CD4-positive, alpha-beta memory T cell (primary cell): ENCODE measurements around the gene TRDMT1. TPM values are rescaled to one million over a fixed set of nuclear protein-coding genes. Genes with fewer than 3 reads are reported as not detected.

Experiments used
- CTCF ChIA-PET: fragments of 350-600 bp; sonication (Branson Sonifier 250); formaldehyde crosslinking; loops from one replicate; lab custom pipeline; 2021; ENCODE audit warnings: inconsistent platforms; ENCODE audit not compliant: partially characterized antibody; lab: Charles Lee
- POLR2A ChIA-PET: fragments of 350-600 bp; sonication (Branson Sonifier 250); formaldehyde crosslinking; loops from one replicate; lab custom pipeline; 2021; ENCODE audit not compliant: partially characterized antibody; lab: Charles Lee
- DNase-seq, 5 donors: peaks; one replicate each; pipeline versions ENCODE4 v3.0.0 to v3.0.0-alpha.2; 2020 to 2022; ENCODE audit warnings: mixed read lengths in 1 of 5
- H3K27ac ChIP-seq: one replicate; pipeline ENCODE4 v1.7.0; 2013; ENCODE audit warnings: low read depth, low read length
- H3K27me3 ChIP-seq: 2 replicates; pipeline ENCODE4 v1.7.0; 2013; ENCODE audit warnings: mild to moderate bottlenecking, low read length, moderate library complexity; ENCODE audit not compliant: insufficient read depth
- H3K36me3 ChIP-seq: 2 replicates; pipeline ENCODE4 v1.7.0; 2013; ENCODE audit warnings: mild to moderate bottlenecking, low read length, moderate library complexity; ENCODE audit not compliant: insufficient read depth
- H3K4me1 ChIP-seq: 2 replicates; pipeline ENCODE4 v1.7.0; 2013; ENCODE audit warnings: mild to moderate bottlenecking, low read length, moderate library complexity; ENCODE audit not compliant: insufficient read depth
- H3K4me3 ChIP-seq, 2 donors: one replicate each; pipeline ENCODE4 v1.7.0; 2013; ENCODE audit warnings: low read length in 2 of 2, mild to moderate bottlenecking in 1 of 2
- H3K9me3 ChIP-seq, 2 donors: one replicate each; pipeline ENCODE4 v1.7.0; 2013; ENCODE audit warnings: low read length in 2 of 2, control low read depth in 1 of 2; ENCODE audit not compliant: control insufficient read depth in 1 of 2
- H3K27ac Mint-ChIP-seq, 7 donors: one replicate each; pipeline ENCODE4 v1.8.0; 2020 to 2021; ENCODE audit warnings: mixed read lengths in 7 of 7, mild to moderate bottlenecking in 6 of 7, inconsistent platforms in 3 of 7, moderate library complexity in 3 of 7
- H3K27me3 Mint-ChIP-seq, 2 donors: one replicate each; pipeline ENCODE4 v1.8.0; 2020 to 2021; ENCODE audit warnings: mixed read lengths in 2 of 2
- H3K36me3 Mint-ChIP-seq, 2 donors: one replicate each; pipeline ENCODE4 v1.8.0; 2020 to 2021; ENCODE audit warnings: mixed read lengths in 2 of 2, inconsistent platforms in 1 of 2, mild to moderate bottlenecking in 1 of 2
- H3K4me1 Mint-ChIP-seq, 4 donors: one replicate each; pipeline ENCODE4 v1.8.0; 2020 to 2021; ENCODE audit warnings: mixed read lengths in 4 of 4, mild to moderate bottlenecking in 1 of 4
- H3K4me3 Mint-ChIP-seq, 8 donors: one replicate each; pipeline ENCODE4 v1.8.0; 2020 to 2021; ENCODE audit warnings: mixed read lengths in 8 of 8, mild to moderate bottlenecking in 7 of 8, moderate library complexity in 6 of 8, inconsistent platforms in 3 of 8
- H3K9me3 Mint-ChIP-seq, 8 donors: one replicate each; pipeline ENCODE4 v1.8.0; 2020 to 2021; ENCODE audit warnings: mixed read lengths in 8 of 8, mild to moderate bottlenecking in 5 of 8, inconsistent platforms in 3 of 8, moderate library complexity in 1 of 8
- intact Hi-C: fragments of 100-400 bp; cut with micrococcal nuclease; formaldehyde crosslinking; loops from one replicate; pipeline ENCODE4 v1.15.1; 2023
- polyA plus RNA-seq, 2 donors: library from polyadenylated mRNA; unstranded; fragments of 300-500 nt; fragmentation: Illumina TruSeq; gene quantifications; one replicate each; pipeline ENCODE4 v1.2.3, GENCODE V29; 2021
- total RNA-seq, 2 experiments: library from RNA; stranded (reverse); gene quantifications; one replicate each; pipeline ENCODE4 v1.2.3, GENCODE V29; 2021

The TRDMT1 gene
- total and polyA plus RNA-seq, 4 experiments from 2014 or later, result 7.3 to 21.3 (median 14.2) TPM

- no peaks in the 10 kb centered on the region for H3K27me3 ChIP-seq
These were observed 44.4 kb downstream of the TRDMT1 start for GRCh38 chr10:17157024-17157423.

DNA sequence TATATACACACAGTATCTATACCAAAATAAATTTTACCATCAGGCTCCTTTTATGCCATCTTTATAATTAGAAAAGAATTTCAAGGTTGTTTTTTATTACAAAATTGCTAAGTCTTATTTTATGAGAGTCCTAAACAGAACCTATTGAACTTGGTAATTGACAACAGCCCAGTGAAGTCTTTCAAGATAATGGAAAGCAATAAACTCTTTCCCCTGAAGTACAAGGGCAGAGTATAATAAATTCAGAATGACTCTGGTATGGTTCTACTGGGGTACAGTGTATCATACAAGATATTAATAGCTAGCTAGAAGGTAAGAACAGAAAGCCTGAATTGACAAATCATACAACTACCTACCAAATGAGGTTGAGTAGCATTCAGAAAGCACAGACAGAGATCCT lies 45.6 kb downstream of the TRDMT1 start:
- H3K27me3 ChIP-seq, result no peaks in the 10 kb centered on the region
- no peak overlapping the region for H3K4me3 Mint-ChIP-seq
- POLR2A ChIA-PET, result no interaction called here

More at GRCh38 chr10:17157024-17157423, 44.4 kb downstream of the TRDMT1 start:
- H3K9me3 Mint-ChIP-seq, result no peaks in the 10 kb centered on the region
- no peak overlapping the region for H3K4me3 ChIP-seq
- no peaks in the 10 kb centered on the region for H3K9me3 ChIP-seq
- intact Hi-C loops, result no loop called here
- peaks cover 7% of the 10 kb centered on the region for H3K36me3 ChIP-seq
- CTCF ChIA-PET, result no interaction called here
- DNase-seq, result no peak
- no peak overlapping the region for H3K27ac ChIP-seq
- POLR2A ChIA-PET, result interaction anchor here (0.6 kb wide), 1 partner anchor 73 kb away, joined by 3 read pairs; no protein-coding TSS in a partner anchor
- H3K36me3 Mint-ChIP-seq, result peaks cover 14 to 28% of the 10 kb centered on the region in 2 donors
- H3K4me1 Mint-ChIP-seq, result no peaks in the 10 kb centered on the region
- H3K27me3 Mint-ChIP-seq, result no peaks in the 10 kb centered on the region
- no peak overlapping the region for H3K27ac Mint-ChIP-seq
- H3K4me1 ChIP-seq, result no peaks in the 10 kb centered on the region
- H3K4me3 Mint-ChIP-seq, result no peak overlapping the region

GRCh38 chr10:17154116-17154515 lies 47.4 kb downstream of the TRDMT1 start:
- no peak overlapping the region for H3K4me3 ChIP-seq
- Mint-ChIP-seq H3K9me3 (no peaks in the 10 kb centered on the region), H3K4me3 (no peak overlapping the region), H3K36me3 (peaks cover 25 to 35% of the 10 kb centered on the region in 2 donors), H3K4me1 (no peaks in the 10 kb centered on the region), H3K27me3 (no peaks in the 10 kb centered on the region), H3K27ac (no peak overlapping the region)
- H3K27ac ChIP-seq, result no peak overlapping the region
- no peaks in the 10 kb centered on the region for H3K4me1 ChIP-seq
- CTCF ChIA-PET, result no interaction called here
- peaks cover 7% of the 10 kb centered on the region for H3K36me3 ChIP-seq
- POLR2A ChIA-PET, result no interaction called here
- DNase-seq, result no peak
- intact Hi-C loops, result no loop called here
- H3K9me3 ChIP-seq, result no peaks in the 10 kb centered on the region
- no peaks in the 10 kb centered on the region for H3K27me3 ChIP-seq

More for the DNA sequence above, 45.6 kb downstream of the TRDMT1 start:
- Histone ChIP-seq H3K27ac (no peak overlapping the region), H3K9me3 (no peaks in the 10 kb centered on the region), H3K36me3 (peaks cover 7% of the 10 kb centered on the region), H3K4me3 (no peak overlapping the region), H3K4me1 (no peaks in the 10 kb centered on the region)
- no peaks in the 10 kb centered on the region for H3K27me3 Mint-ChIP-seq
- no peaks in the 10 kb centered on the region for H3K4me1 Mint-ChIP-seq
- CTCF ChIA-PET, result no interaction called here
- peaks cover 19 to 32% of the 10 kb centered on the region in 2 donors for H3K36me3 Mint-ChIP-seq
- no peak for DNase-seq
- intact Hi-C loops, result no loop called here
- no peaks in the 10 kb centered on the region for H3K9me3 Mint-ChIP-seq
- H3K27ac Mint-ChIP-seq, result peak overlapping the region in 1 of 7 donors; percentile 69

- no peaks in the 10 kb centered on the region for H3K9me3 Mint-ChIP-seq
- Histone ChIP-seq H3K4me1 (no peaks in the 10 kb centered on the region), H3K4me3 (no peak overlapping the region), H3K36me3 (peaks cover 7% of the 10 kb centered on the region), H3K9me3 (no peaks in the 10 kb centered on the region), H3K27ac (no peak overlapping the region), H3K27me3 (no peaks in the 10 kb centered on the region)
- H3K27ac Mint-ChIP-seq, result no peak overlapping the region
- H3K4me3 Mint-ChIP-seq, result no peak overlapping the region
- ChIA-PET POLR2A (no interaction called here), CTCF (no interaction called here)
- no peak for DNase-seq
- intact Hi-C loops, result no loop called here
- H3K4me1 Mint-ChIP-seq, result no peaks in the 10 kb centered on the region
- H3K36me3 Mint-ChIP-seq, result peaks cover 25 to 35% of the 10 kb centered on the region in 2 donors
- no peaks in the 10 kb centered on the region for H3K27me3 Mint-ChIP-seq
These were observed 48.2 kb downstream of the TRDMT1 start for GRCh38 chr10:17153321-17153720.

DNA sequence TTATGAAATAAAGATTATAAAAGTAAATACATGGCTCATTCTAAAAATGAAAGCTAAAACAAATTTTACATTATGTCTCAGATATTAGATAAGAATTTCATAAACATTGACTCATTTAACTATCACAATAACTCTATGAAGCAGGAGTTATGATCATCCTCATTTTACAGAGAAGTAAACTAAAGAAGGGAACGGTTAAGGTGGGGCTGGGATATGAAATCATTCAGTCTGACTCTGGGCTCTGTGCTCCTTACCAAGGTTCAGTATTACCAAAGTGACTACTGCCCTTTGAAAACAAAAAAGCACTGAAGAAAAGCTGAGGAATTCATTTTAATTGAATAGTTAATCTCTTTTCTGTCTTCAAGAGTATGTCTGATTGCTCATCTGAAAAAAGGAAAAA lies 49.8 kb downstream of the TRDMT1 start:
- no peaks in the 10 kb centered on the region for H3K27me3 Mint-ChIP-seq
- peak overlapping the region in 1 of 7 donors; percentile 32 for H3K27ac Mint-ChIP-seq
- CTCF ChIA-PET, result interaction anchor here (1.4 kb wide), 1 partner anchor 18 kb away, joined by 3 read pairs; no protein-coding TSS in a partner anchor

DNA sequence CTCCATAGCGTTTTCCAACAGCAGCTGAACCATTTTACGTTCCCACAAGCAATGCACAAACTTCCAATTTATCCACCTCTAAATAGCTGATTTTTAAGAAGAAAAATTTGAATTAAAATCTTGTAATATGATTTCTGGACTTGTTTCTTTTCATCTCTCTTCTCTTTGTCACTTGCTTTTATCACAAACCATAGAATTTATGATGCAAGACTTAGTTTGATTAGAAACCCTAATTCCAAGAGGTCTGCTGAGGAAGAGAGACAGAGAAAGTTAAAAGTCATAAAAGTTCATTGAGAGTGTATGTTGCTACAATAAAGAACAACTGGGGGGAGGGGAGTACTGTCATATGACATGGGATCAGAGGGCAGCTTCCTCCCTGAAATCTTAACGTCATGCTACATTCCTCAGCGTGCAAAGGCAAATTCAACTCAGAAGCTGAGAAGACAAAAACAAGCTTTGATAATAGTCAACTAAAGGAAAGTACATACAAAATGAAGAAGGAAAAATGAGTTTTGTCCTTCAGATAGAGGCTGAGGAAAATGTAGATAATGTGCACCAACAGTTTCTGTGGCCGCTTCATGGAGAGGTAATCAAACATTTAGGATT lies 53.5 kb downstream of the TRDMT1 start:
- Mint-ChIP-seq H3K4me1 (peaks cover 7 to 16% (median 12%) of the 10 kb centered on the region in 4 donors), H3K27me3 (no peaks in the 10 kb centered on the region), H3K4me3 (no peak overlapping the region), H3K27ac (no peak overlapping the region), H3K36me3 (peaks cover 20 to 23% of the 10 kb centered on the region in 2 donors), H3K9me3 (no peaks in the 10 kb centered on the region)
- DNase-seq, result no peak
- ChIA-PET POLR2A (no interaction called here), CTCF (no interaction called here)
- intact Hi-C loops, result no loop called here
- Histone ChIP-seq H3K9me3 (no peaks in the 10 kb centered on the region), H3K36me3 (peaks cover 3% of the 10 kb centered on the region), H3K4me3 (no peak overlapping the region), H3K4me1 (no peaks in the 10 kb centered on the region), H3K27ac (no peak overlapping the region), H3K27me3 (no peaks in the 10 kb centered on the region)

More for the DNA sequence above, 49.8 kb downstream of the TRDMT1 start:
- Histone ChIP-seq H3K4me3 (no peak overlapping the region), H3K27ac (no peak overlapping the region), H3K9me3 (no peaks in the 10 kb centered on the region), H3K27me3 (no peaks in the 10 kb centered on the region), H3K36me3 (peaks cover 7% of the 10 kb centered on the region), H3K4me1 (no peaks in the 10 kb centered on the region)
- Mint-ChIP-seq H3K9me3 (no peaks in the 10 kb centered on the region), H3K4me3 (no peak overlapping the region), H3K36me3 (peaks cover 32 to 35% of the 10 kb centered on the region in 2 donors), H3K4me1 (no peaks in the 10 kb centered on the region)
- no peak for DNase-seq
- intact Hi-C loops, result no loop called here
- POLR2A ChIA-PET, result interaction anchor here (1.3 kb wide), 1 partner anchor 78 kb away, joined by 5 read pairs; no protein-coding TSS in a partner anchor

- POLR2A ChIA-PET, result no interaction called here
- Histone ChIP-seq H3K27me3 (no peaks in the 10 kb centered on the region), H3K27ac (no peak overlapping the region), H3K9me3 (no peaks in the 10 kb centered on the region), H3K36me3 (no peaks in the 10 kb centered on the region), H3K4me1 (no peaks in the 10 kb centered on the region), H3K4me3 (no peak overlapping the region)
- no peak overlapping the region for H3K4me3 Mint-ChIP-seq
- no peaks in the 10 kb centered on the region for H3K27me3 Mint-ChIP-seq
- peaks cover 8 to 22% (median 13%) of the 10 kb centered on the region in 4 donors for H3K4me1 Mint-ChIP-seq
- H3K27ac Mint-ChIP-seq, result no peak overlapping the region
- CTCF ChIA-PET, result no interaction called here
- peaks cover 9 to 18% of the 10 kb centered on the region in 2 donors for H3K36me3 Mint-ChIP-seq
- H3K9me3 Mint-ChIP-seq, result no peaks in the 10 kb centered on the region
- no peak for DNase-seq
- intact Hi-C loops, result no loop called here
These were observed 54.6 kb downstream of the TRDMT1 start for GRCh38 chr10:17146892-17147291.
